ENCODE measurements around the gene ADD2.

- TF ChIP-seq EZH2 (IDR thresholded peaks at IDR 0.05) (no peak), POLR2AphosphoS5 (IDR thresholded peaks at IDR 0.05; ENCODE audit: borderline replicate concordance, low read depth, low read length) (no peak), FOXP2 (optimal IDR thresholded peaks at IDR 0.05; ENCODE audit: control extremely low read depth, extremely low read length, insufficient read depth) (no peak)
Observed at GRCh38 chr2:70750320-70750719, 17.7 kb downstream of the ADD2 start.
